B cell (primary cell): ENCODE results near the gene CDK4. TPM values are rescaled to one million over a fixed set of nuclear protein-coding genes. Genes with fewer than 3 reads are reported as not detected.

ENCODE experiments used
- ATAC-seq: fragments of 200-7000 bp; cut with Tn5 transposase; one replicate; pipeline ENCODE4 v1.10.0; 2021; ENCODE audit warnings: low read depth, mild to moderate bottlenecking, moderate number of reproducible peaks, moderate library complexity
- CTCF ChIA-PET: fragments of 350-600 bp; sonication (Branson Sonifier 250); formaldehyde crosslinking; loops from one replicate; lab custom pipeline; 2021; ENCODE audit warnings: antibody characterized with exemption, inconsistent platforms; lab: Charles Lee
- POLR2A ChIA-PET: fragments of 350-600 bp; sonication (Branson Sonifier 250); formaldehyde crosslinking; loops from one replicate; lab custom pipeline; 2021; ENCODE audit warnings: antibody characterized with exemption; lab: Charles Lee
- DNase-seq: peaks from one replicate; pipeline ENCODE4 v3.0.0; 2013
- H2AFZ ChIP-seq: 2 replicates; pipeline ENCODE4 v1.6.1; 2012; ENCODE audit warnings: mild to moderate bottlenecking, low read depth, low read length; ENCODE audit not compliant: insufficient read depth, poor library complexity, severe bottlenecking
- H3K27ac ChIP-seq, 2 donors: 1 replicate in 1 of 2; 2 replicates in 1 of 2; pipeline ENCODE4 v1.5.1; 2012 to 2013; ENCODE audit warnings: low read length in 2 of 2, mild to moderate bottlenecking in 2 of 2, moderate library complexity in 1 of 2
- H3K27me3 ChIP-seq, 4 experiments: fragments of 200-600 bp in 1 of 4; sonication (generic) in 1 of 4; replicated peaks in 1 of 4; 1 replicate in 2 of 4; 2 replicates in 2 of 4; pipeline versions ENCODE4 v1.6.1 to v1.7.0; 2013 to 2016; ENCODE audit warnings: low read length in 3 of 4, mild to moderate bottlenecking in 2 of 4, mixed read lengths in 1 of 4, moderate library complexity in 1 of 4; ENCODE audit not compliant: insufficient read depth in 4 of 4, control insufficient read depth in 3 of 4; ENCODE audit errors: control extremely low read depth in 1 of 4
- H3K36me3 ChIP-seq, 2 experiments: replicated peaks in 1 of 2; 1 replicate in 1 of 2; 2 replicates in 1 of 2; pipeline versions ENCODE4 v1.6.1 to v1.7.1; 2013; ENCODE audit warnings: low read length in 1 of 2; ENCODE audit not compliant: insufficient read depth in 2 of 2, control insufficient read depth in 1 of 2; ENCODE audit errors: control extremely low read depth in 1 of 2, extremely low read depth in 1 of 2
- H3K4me1 ChIP-seq, 2 donors: fragments of 200-600 bp in 1 of 2; sonication (generic) in 1 of 2; 1 replicate in 1 of 2; 2 replicates in 1 of 2; pipeline versions ENCODE4 v1.5.1 to v1.6.1; 2013 to 2017; ENCODE audit warnings: low read length in 2 of 2; ENCODE audit not compliant: control insufficient read depth in 2 of 2, insufficient read depth in 2 of 2
- H3K4me2 ChIP-seq: replicated peaks from 2 replicates; pipeline ENCODE3; 2012; ENCODE audit warnings: mild to moderate bottlenecking, low read depth, low read length; ENCODE audit not compliant: poor library complexity, severe bottlenecking
- H3K4me3 ChIP-seq, 5 experiments: fragments of 200-600 bp in 1 of 5; sonication (generic) in 1 of 5; 1 replicate in 3 of 5; 2 replicates in 2 of 5; pipeline versions ENCODE4 v1.5.1 to v1.7.0; 2011 to 2016; ENCODE audit warnings: low read length in 4 of 5, mild to moderate bottlenecking in 4 of 5, low read depth in 2 of 5, control low read depth in 1 of 5, moderate library complexity in 1 of 5; ENCODE audit not compliant: insufficient read depth in 1 of 5; ENCODE audit errors: control extremely low read depth in 1 of 5, extremely low read depth in 1 of 5
- H3K79me2 ChIP-seq: fragments of 200-600 bp; sonication (generic); one replicate; pipeline ENCODE4 v1.6.0; 2016; ENCODE audit warnings: low read length; ENCODE audit not compliant: control insufficient read depth, insufficient read depth
- H3K9ac ChIP-seq: fragments of 200-600 bp; sonication (generic); 2 replicates; pipeline ENCODE4 v1.6.1; 2017; ENCODE audit warnings: mild to moderate bottlenecking, low read length, moderate library complexity
- H3K9me3 ChIP-seq, 3 donors: one replicate each; pipeline versions ENCODE4 v1.6.1 to v1.7.1; 2013; ENCODE audit warnings: low read length in 2 of 3; ENCODE audit not compliant: control insufficient read depth in 2 of 3, insufficient read depth in 1 of 3; ENCODE audit errors: control extremely low read depth in 1 of 3
- H4K20me1 ChIP-seq: 2 replicates; pipeline ENCODE4 v1.6.0; 2012; ENCODE audit warnings: mild to moderate bottlenecking, low read length; ENCODE audit not compliant: insufficient read depth, control insufficient read depth, poor library complexity, severe bottlenecking
- H3K27ac Mint-ChIP-seq: one replicate; pipeline ENCODE4 v1.8.0; 2021; ENCODE audit warnings: mixed read lengths
- H3K27me3 Mint-ChIP-seq: one replicate; pipeline ENCODE4 v1.8.0; 2021; ENCODE audit warnings: mixed read lengths
- H3K4me1 Mint-ChIP-seq: one replicate; pipeline ENCODE4 v1.8.0; 2021; ENCODE audit warnings: mixed read lengths
- H3K4me3 Mint-ChIP-seq: one replicate; pipeline ENCODE4 v1.8.0; 2021; ENCODE audit warnings: mixed read lengths
- H3K9me3 Mint-ChIP-seq: one replicate; pipeline ENCODE4 v1.8.0; 2022; ENCODE audit warnings: mixed read lengths; ENCODE audit not compliant: insufficient read depth
- EZH2 ChIP-seq: IDR thresholded peaks from 2 replicates; pipeline ENCODE4 v1.6.1; 2012; ENCODE audit warnings: borderline replicate concordance, low read depth, mild to moderate bottlenecking, moderate library complexity, low read length; ENCODE audit not compliant: insufficient read depth, poor library complexity, severe bottlenecking
- WGBS: methylation state at CpG from one replicate; pipeline ENCODE4 v1.1.5; 2013; ENCODE audit warnings: missing lambda C conversion rate; ENCODE audit not compliant: insufficient coverage; 5-methylcytosine and 5-hydroxymethylcytosine counted together
- intact Hi-C: fragments of 100-400 bp; cut with micrococcal nuclease; formaldehyde crosslinking; loops from one replicate; pipeline ENCODE4 v1.10.0; 2022
- polyA plus RNA-seq: library from polyadenylated mRNA; depleted of rRNA; stranded (reverse); fragments of >200 nt; gene quantifications from 2 replicates; pipeline ENCODE4 v1.2.3, GENCODE V29; 2012
- total RNA-seq, 2 donors: library from RNA; stranded (reverse); fragments of 120-200 nt in 1 of 2; gene quantifications; 1 replicate in 1 of 2; 2 replicates in 1 of 2; pipeline versions ENCODE4 v1.2.3 to v1.2.4, GENCODE V29; 2013 to 2022
- TF ChIP-seq, protein P1 (sequence below): fragments of 200-600 bp; IDR thresholded peaks from one replicate; pipeline ENCODE4 v1.8.0; 2022; ENCODE audit warnings: antibody characterized with exemption, mild to moderate bottlenecking

Gene CDK4
- total and polyA plus RNA-seq, 2 donors (not counting 1 experiment from before 2014, with no cell fraction given) = 34.8 to 44.6 TPM

DNA sequence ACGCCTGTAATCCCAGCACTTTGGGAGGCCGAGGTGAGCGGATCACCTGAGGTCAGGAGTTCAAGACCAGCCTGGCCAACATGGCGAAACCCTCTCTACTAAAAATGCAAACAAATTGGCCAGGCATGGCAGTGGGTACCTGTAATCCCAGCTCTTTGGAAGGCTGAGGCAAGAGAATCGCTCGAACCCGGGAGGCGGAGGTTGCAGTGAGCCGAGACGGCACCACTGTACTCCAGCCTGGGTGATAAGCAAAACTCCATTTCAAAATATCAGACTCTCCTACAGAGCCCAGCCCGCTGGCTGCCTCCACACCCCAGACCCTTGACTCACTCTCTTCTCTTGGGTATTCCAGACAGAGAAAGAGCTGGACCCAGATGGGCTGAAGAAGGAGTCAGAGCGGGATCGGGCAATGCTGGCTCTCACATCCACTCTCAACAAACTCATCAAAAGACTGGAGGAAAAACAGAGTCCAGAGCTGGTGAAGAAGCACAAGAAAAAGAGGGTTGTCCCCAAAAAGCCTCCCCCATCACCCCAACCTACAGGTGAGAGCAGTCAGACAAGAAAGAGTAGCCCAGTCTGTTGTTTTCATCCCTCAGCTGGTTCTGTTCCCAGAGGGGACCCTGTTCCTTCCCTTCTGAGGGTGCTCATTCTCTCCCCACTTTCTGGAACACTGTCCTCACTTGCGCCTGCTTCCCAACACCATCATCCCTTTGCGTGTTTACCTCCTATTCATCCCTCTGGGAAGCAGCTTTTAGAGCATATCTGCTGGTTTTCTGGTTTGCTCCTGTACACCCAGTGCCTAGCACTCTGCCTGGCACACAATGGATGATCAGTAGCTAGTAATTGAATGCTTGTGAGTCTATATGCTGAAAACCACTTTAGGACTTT lies 33.2 kb downstream of the CDK4 start:
- H3K4me1 ChIP-seq = peaks cover 13 to 19% of the 10 kb centered on the region in 2 donors
- no peak overlapping the region for H3K27ac Mint-ChIP-seq
- intact Hi-C loops = no loop called here
- H3K79me2 ChIP-seq = peaks cover 4% of the 10 kb centered on the region
- no peaks in the 10 kb centered on the region for H3K27me3 ChIP-seq
- H3K36me3 ChIP-seq = peaks cover 3 to 62% of the 10 kb centered on the region in 2 experiments
- DNase-seq (no peak), ATAC-seq (no peak)
- TF ChIP-seq EZH2 = no peak
- TF ChIP-seq, protein P1, sequence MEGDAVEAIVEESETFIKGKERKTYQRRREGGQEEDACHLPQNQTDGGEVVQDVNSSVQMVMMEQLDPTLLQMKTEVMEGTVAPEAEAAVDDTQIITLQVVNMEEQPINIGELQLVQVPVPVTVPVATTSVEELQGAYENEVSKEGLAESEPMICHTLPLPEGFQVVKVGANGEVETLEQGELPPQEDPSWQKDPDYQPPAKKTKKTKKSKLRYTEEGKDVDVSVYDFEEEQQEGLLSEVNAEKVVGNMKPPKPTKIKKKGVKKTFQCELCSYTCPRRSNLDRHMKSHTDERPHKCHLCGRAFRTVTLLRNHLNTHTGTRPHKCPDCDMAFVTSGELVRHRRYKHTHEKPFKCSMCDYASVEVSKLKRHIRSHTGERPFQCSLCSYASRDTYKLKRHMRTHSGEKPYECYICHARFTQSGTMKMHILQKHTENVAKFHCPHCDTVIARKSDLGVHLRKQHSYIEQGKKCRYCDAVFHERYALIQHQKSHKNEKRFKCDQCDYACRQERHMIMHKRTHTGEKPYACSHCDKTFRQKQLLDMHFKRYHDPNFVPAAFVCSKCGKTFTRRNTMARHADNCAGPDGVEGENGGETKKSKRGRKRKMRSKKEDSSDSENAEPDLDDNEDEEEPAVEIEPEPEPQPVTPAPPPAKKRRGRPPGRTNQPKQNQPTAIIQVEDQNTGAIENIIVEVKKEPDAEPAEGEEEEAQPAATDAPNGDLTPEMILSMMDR = no peak
- H3K9me3 Mint-ChIP-seq = no peaks in the 10 kb centered on the region
- H3K9me3 ChIP-seq = no peaks in the 10 kb centered on the region
- H4K20me1 ChIP-seq = peaks cover 29% of the 10 kb centered on the region
- H3K27me3 Mint-ChIP-seq = no peaks in the 10 kb centered on the region
- no peak overlapping the region for H3K9ac ChIP-seq
- H3K27ac ChIP-seq = no peak overlapping the region
- no peak overlapping the region for H3K4me3 ChIP-seq
- CTCF ChIA-PET = no interaction called here
- POLR2A ChIA-PET = interaction anchor here (0.6 kb wide), 1 partner anchor 967 kb away, joined by 7 read pairs; no protein-coding TSS in a partner anchor
- no peak overlapping the region for H3K4me2 ChIP-seq
- peaks cover 14% of the 10 kb centered on the region for H3K4me1 Mint-ChIP-seq
- H3K4me3 Mint-ChIP-seq = no peak overlapping the region
- 96% methylated on average over 8 of the region's 15 CpGs for WGBS
- H2AFZ ChIP-seq = no peak overlapping the region
